Heart left ventricle (tissue), 16 donors: ENCODE measurements around the gene MORF4L2. TPM values are rescaled to one million over a fixed set of nuclear protein-coding genes. Genes with fewer than 3 reads are reported as not detected.
A peak's percentile ranks its signal among the peaks of the same experiment; 100 is the strongest.

ENCODE experiments used
- ATAC-seq, 4 donors: fragments of 200-7000 bp; cut with Tn5 transposase; one replicate each; pipeline ENCODE4 v1.9.1; 2020 to 2022; ENCODE audit warnings: moderate library complexity in 4 of 4, mild to moderate bottlenecking in 3 of 4, moderate number of reproducible peaks in 1 of 4
- DNase-seq, 5 donors: peaks; one replicate each; pipeline ENCODE4 v3.0.0-alpha.2; 2020
- H3K27ac ChIP-seq, 12 donors: fragments of 200-600 bp; sonication (generic) in 4 of 12; one replicate each; pipeline versions ENCODE4 v1.5.0 to v1.8.0; 2016 to 2022; ENCODE audit warnings: mild to moderate bottlenecking in 2 of 12
- H3K27me3 ChIP-seq, 9 donors: fragments of 200-600 bp; sonication (generic) in 2 of 9; one replicate each; pipeline versions ENCODE4 v1.5.1 to v1.8.0; 2016 to 2022; ENCODE audit warnings: mild to moderate bottlenecking in 3 of 9
- H3K36me3 ChIP-seq, 9 donors: fragments of 200-600 bp; sonication (generic) in 2 of 9; one replicate each; pipeline versions ENCODE4 v1.5.0 to v1.8.0; 2018 to 2022; ENCODE audit warnings: mild to moderate bottlenecking in 2 of 9
- H3K4me1 ChIP-seq, 12 donors: fragments of 200-600 bp; sonication (generic) in 4 of 12; one replicate each; pipeline versions ENCODE4 v1.5.0 to v1.8.0; 2016 to 2022; ENCODE audit warnings: mild to moderate bottlenecking in 3 of 12
- H3K4me3 ChIP-seq, 12 donors: fragments of 200-600 bp; sonication (generic) in 4 of 12; one replicate each; pipeline versions ENCODE4 v1.5.0 to v1.8.0; 2017 to 2022; ENCODE audit warnings: mild to moderate bottlenecking in 9 of 12, moderate library complexity in 4 of 12
- H3K9me3 ChIP-seq, 12 donors: fragments of 200-600 bp; sonication (generic) in 4 of 12; one replicate each; pipeline versions ENCODE4 v1.5.0 to v1.8.0; 2016 to 2022; ENCODE audit warnings: mild to moderate bottlenecking in 1 of 12
- CTCF ChIP-seq, 12 donors: fragments of 200-600 bp; sonication (generic) in 4 of 12; IDR thresholded peaks; one replicate each; pipeline versions ENCODE4 v1.5.0 to v1.8.0; 2018 to 2022; ENCODE audit warnings: antibody characterized with exemption in 12 of 12, mild to moderate bottlenecking in 5 of 12
- POLR2A ChIP-seq, 2 donors: fragments of 450-650 bp; IDR thresholded peaks; one replicate each; pipeline ENCODE4 v1.6.1; 2017; ENCODE audit warnings: antibody characterized with exemption in 2 of 2, mild to moderate bottlenecking in 2 of 2, moderate library complexity in 2 of 2
- WGBS, 4 donors: extraction: QIAGEN DNeasy Blood & Tissue Kit in 2 of 4; methylation state at CpG; one replicate each; pipeline versions ENCODE4 v1.1.5 to v1.1.7; 2013 to 2018; 5-methylcytosine and 5-hydroxymethylcytosine counted together
- intact Hi-C, 10 donors: fragments of 100-400 bp; cut with DNase I; formaldehyde crosslinking; loops; one replicate each; pipeline versions ENCODE4 v1.11.1 to v1.14.2; 2022
- polyA plus RNA-seq, 2 donors: library from polyadenylated mRNA; stranded (reverse); fragments of 200-250 nt; gene quantifications; one replicate each; pipeline ENCODE4 v1.2.3, GENCODE V29; 2013
- total RNA-seq, 9 donors: library from RNA; depleted of rRNA in 2 of 9; stranded (reverse); fragments of >200 nt in 2 of 9; fragmentation: NEBNext Ultra II Directional in 3 of 9; extraction: Animal tissue kit (Norgen Biotek cat#: 25700) in 3 of 9; gene quantifications; one replicate each; pipeline versions ENCODE4 v1.1.0 to v1.2.4, GENCODE V29; 2016 to 2023
- donor health status: ischemic (EF 13 %, LVEDD 7.1; RV severe dilation, severe dysfunction).
- donor health status: healthy with polysubstance abuse.
- donor health status: DM: no; HTN: yes; CAD: no.
- donor health status: DM: no; HTN: no; CAD: no.
- donor health status: ischemic (EF 25% LVEDD 6.9; RV normal size, moderate dysfunction).
- donor health status: ischemic (EF 25% LVEDD 5.7; RV mildly dilated, moderate dysfunction).
- donor health status: healthy.
- donor health status: DM: yes; HTN: yes; CAD: no.
- donor health status: ischemic (EF 35%, LVEDD 5.7; RV mildly dilated, moderate dysfunction).
- donor health status: nonischemic (EF 11% LVEDD 7.7; RV severe dilation, severe dysfunction).
- donor health status: DM: yes; HTN: yes; CAD: no.
- donor health status: PGD.
- donor health status: ischemic (EF 29% LVEDD 5.4; RV normal size, mild dysfunction).
- donor health status: nonischemic (EF 23%, LVEDD 6.1; RV moderate dilation, normal function).

MORF4L2 gene
- total and polyA plus RNA-seq, 11 donors, result 102 to 511 (median 189) TPM

GRCh38 chrX:103685396-103685795 is 1.1 kb downstream of the MORF4L2 start:
- no peak for ATAC-seq
- H3K27ac ChIP-seq, result peak overlapping the region in 8 of 12 donors; percentile 29 to 99 (median 96)

GRCh38 chrX:103681443-103681842 is 5.1 kb downstream of the MORF4L2 start:
- Histone ChIP-seq H3K27me3 (no peaks in the 10 kb centered on the region), H3K9me3 (no peaks in the 10 kb centered on the region), H3K27ac (no peak overlapping the region), H3K36me3 (peaks cover 0 to 87% (median 48%) of the 10 kb centered on the region in 9 donors), H3K4me1 (peaks cover 0 to 39% (median 4%) of the 10 kb centered on the region in 12 donors), H3K4me3 (no peak overlapping the region)
- DNase-seq, result no peak
- 33 to 63% (median 51%) methylated on average over 2 of the region's 2 CpGs for WGBS, 4 donors
- TF ChIP-seq CTCF (IDR thresholded peaks at IDR 0.05), result no peak
- no peak for TF ChIP-seq POLR2A (IDR thresholded peaks at IDR 0.05)
- intact Hi-C loops, result loop anchor here in 5 of 10 donors (10.0 kb wide), 6 partner anchors 47 to 483 kb away; partner anchors contain the start of genes FAM199X (in 2 of the 5), SLC25A53 (in 1 of the 5), TCEAL1 (in 1 of the 5) and TCEAL4 (in 1 of the 5)
- ATAC-seq, result no peak

More at GRCh38 chrX:103685396-103685795, 1.1 kb downstream of the MORF4L2 start:
- DNase-seq, result no peak
- peaks cover 0 to 48% (median 18%) of the 10 kb centered on the region in 9 donors for H3K36me3 ChIP-seq
- intact Hi-C loops, result loop anchor here in 6 of 10 donors (5.0 to 10.0 kb wide), 9 partner anchors 51 to 479 kb away; partner anchors contain the start of genes FAM199X (in 2 of the 6), TCEAL4 (in 2 of the 6), SLC25A53 (in 1 of the 6) and TCEAL1 (in 1 of the 6)
- H3K27me3 ChIP-seq, result no peaks in the 10 kb centered on the region
- H3K9me3 ChIP-seq, result no peaks in the 10 kb centered on the region
- 9 to 42% (median 29%) methylated on average over 5 of the region's 5 CpGs for WGBS, 4 donors
- peaks cover 0 to 39% (median 4%) of the 10 kb centered on the region in 12 donors for H3K4me1 ChIP-seq
- peak overlapping the region; percentile 30 to 96 (median 68) for H3K4me3 ChIP-seq
- TF ChIP-seq CTCF (IDR thresholded peaks at IDR 0.05) (no peak), POLR2A (IDR thresholded peaks at IDR 0.05) (no peak)

- peaks cover 0 to 93% (median 53%) of the 10 kb centered on the region in 9 donors for H3K36me3 ChIP-seq
- intact Hi-C loops, result no loop called here
Measured at GRCh38 chrX:103678199-103678993, 8.1 kb downstream of the MORF4L2 start.

More at GRCh38 chrX:103678199-103678993, 8.1 kb downstream of the MORF4L2 start:
- no peak overlapping the region for H3K27ac ChIP-seq
- ATAC-seq, result no peak
- DNase-seq, result no peak
- 70 to 84% (median 78%) methylated on average over 5 of the region's 5 CpGs for WGBS, 4 donors
- TF ChIP-seq POLR2A (IDR thresholded peaks at IDR 0.05) (no peak), CTCF (IDR thresholded peaks at IDR 0.05) (no peak)
- no peak overlapping the region for H3K4me3 ChIP-seq
- no peaks in the 10 kb centered on the region for H3K9me3 ChIP-seq
- peaks cover 0 to 15% (median 2%) of the 10 kb centered on the region in 12 donors for H3K4me1 ChIP-seq
- no peaks in the 10 kb centered on the region for H3K27me3 ChIP-seq
